HG03439 (cell line): ENCODE results near the gene RELA.

Source experiments
- ATAC-seq: cut with Tn5 transposase; IDR thresholded peaks from one replicate; pipeline ENCODE4 v1.9.1; 2021; ENCODE audit warnings: mild to moderate bottlenecking, moderate library complexity; ENCODE audit not compliant: unreplicated experiment

The RELA gene

DNA sequence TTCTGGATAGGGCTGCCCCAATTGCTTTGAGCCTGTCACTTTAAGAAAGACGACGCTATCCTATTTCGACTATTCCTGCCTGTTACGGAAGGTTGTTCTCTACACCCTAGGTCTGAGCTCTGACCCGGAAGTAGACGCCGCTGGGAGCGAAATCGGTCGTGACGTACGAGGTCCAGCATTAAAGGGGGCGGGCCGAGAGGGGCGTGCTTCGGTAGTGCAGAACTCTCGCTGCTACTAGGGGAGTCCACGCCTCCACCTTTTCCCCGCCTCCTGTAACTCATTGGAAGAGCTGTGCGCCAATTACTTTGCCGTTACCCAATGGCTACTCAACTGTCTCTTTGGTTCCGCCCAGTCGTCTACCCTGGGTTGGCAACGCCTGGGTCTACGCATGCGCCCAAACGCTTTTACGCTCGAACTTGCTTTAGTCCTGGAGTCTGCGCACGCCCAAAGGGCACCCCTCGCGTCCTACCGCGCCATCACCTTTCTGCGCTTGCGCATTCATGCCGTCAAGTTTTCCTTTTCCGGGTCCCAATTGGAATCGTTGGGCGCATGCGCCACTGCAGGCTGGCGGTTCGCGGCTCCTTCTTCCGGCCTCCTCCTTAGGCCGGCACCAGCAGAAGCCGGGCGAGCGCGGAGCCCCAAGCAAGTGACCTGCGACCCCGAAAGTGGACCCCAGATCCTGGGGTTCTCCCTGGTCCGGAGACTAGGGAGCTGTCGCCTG is 47.3 kb downstream of the RELA start, which contains the start of gene PCNX3:
Gene PCNX3, plus strand, starts transcription at position 548 of the 721 bp plus-strand sequence. CDS start 536 bp downstream, outside the sequence.
- peak; percentile 74 for ATAC-seq

DNA sequence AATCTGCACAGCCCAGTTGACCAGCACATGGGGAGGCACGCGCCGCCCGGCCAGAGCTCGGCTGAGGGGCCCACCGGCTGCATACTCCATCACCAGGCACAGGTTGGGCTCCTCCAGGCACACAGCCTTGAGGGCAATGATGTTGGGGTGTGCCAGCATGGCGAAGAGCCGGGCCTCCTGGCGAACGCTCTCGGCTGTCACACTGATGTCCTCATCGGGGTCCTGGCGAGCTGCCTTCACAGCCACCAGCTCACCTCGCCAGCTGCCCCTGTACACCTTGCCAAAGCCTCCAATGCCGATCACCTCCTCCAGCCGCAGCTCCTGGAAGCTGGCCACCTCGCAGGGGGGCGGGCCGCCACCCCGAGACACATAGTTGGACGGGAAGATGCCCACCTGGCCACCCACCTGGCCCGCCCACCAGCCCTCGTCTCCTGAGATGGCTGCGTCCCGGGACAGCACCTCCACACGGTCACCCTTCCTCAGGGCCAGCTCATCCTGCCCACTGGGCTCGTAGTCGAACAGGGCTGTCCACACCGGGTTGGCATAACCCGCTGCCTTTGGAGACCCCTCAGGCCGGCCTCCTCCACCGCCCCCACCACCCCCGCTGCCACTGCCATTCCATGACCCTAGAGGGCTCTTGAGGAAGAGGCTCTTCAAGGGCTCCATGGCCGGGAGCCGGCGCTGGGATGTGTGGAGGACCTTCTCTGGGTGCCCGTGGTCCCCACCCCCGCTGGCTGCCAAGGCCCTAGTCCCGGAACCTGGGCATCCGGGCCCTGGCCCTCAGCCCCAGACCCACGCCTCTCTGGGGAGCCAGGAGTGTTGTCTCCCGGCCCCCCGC is 49.4 kb downstream of the RELA start:
- ATAC-seq: no peak

DNA sequence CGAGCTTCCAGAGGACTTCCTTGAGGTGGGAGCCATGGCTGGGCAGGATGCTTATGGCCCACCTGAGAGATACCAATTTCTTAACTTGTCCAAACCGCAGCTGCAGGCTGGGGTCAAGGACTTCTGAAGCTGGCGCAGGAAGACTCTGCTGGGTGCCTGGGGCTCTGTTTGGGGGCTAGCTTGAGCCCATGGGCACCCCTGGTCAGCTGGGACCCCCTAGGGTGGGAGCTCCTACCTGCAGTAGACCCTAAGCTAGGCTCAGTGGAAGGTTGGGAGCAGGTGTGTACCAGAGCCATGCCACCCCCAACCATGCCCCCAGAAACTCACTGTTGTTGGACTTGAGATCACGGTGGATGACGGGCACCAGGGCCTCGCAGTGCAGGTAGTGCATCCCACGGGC is 50.0 kb downstream of the RELA start:
- ATAC-seq: no peak

DNA sequence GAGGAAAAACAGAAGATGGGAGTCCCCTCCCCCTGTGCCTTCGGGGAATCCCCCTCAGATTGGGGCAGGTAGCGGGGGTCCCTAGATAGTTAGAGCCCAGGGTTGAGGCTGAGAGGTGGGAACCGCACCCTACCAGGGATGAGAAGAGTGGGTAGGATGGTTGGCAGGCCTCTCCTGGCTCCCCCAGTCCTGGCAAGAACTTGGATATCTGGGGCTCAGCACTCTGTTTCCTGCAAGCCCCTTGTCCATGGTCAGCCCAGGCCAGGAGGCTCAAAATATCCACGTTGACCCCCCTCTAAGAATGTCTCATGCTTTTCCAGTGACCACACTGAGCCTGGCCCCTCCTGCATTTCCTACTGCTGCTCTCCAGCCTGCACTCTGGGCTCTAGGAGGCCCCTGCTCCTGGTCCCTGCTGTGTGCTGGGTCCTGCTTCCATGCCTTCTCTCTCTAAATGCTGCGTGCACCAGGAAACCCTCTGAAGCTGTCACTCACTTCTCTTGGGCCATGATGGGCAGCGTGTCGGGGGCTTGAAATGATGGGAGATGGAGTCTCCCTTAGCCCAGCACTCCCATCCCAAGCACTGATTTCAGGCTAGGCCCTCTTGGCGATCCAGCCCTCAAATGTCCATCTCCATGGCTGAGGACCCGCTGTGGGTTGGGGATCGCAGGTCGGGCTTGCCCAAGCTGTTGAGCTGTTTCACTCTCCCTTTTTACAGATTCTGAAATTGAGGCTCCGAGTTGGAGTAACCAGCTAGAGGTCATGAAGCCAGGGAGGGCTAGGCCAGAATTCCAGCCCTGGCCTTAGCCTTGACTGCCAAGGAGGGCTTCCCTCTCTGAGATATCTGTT is 50.7 kb downstream of the RELA start:
- ATAC-seq: no peak

DNA sequence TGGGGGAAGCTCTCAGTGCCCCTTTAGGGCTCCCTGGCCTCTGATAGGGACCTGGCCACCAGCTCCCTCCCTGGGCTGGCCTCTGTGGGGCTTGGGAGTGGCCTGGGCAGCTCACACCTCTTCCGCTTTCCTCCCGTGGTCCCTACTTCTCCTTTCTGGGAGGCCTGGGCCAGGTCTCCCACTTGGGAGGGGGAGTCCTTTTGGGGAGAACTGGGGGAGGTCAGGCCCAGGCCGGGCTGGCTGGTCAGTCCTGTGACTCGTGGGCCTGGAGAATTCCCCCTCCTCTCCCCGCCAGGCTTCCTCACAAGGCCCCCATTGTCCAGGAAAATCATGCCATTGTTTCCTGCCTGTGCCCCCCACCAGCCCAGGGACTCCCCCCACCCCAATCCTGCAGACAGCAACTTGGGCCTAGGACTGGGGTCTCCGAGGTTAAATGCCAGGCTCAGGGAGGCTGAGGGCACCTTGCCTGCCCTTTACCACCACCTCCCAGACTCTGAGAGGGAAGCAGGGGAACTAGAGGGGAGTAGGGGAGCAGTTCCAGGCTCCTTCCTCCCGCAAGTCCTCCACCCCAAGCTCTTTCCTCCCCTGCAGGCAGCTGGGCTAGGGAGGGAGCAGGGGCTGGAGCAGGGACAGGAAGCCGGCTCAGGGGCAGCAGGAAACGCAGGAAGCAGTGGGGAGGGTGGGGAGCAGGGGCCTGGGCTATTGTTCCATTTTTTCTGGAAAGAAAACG is 51.5 kb downstream of the RELA start:
- no peak for ATAC-seq

DNA sequence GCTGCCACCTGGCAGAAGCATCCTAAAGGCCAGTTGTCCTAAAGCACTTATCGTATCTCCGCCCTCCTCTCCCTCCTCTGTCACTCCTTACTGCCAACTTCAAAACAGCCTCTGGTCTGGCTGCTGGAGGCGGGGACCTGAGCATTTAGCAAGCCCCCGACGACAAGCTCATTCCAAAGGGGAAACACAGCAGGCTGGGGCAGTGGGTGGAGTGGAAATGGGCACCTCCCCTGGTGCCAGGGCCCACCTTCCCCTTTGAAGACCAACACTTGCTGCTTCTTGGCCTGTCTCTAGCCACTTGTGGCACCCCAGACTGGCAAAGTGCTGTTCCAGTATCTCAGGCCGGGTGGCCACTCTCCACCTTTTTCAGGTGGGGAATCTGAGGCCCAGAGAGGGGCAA is 52.3 kb downstream of the RELA start:
- no peak for ATAC-seq

DNA sequence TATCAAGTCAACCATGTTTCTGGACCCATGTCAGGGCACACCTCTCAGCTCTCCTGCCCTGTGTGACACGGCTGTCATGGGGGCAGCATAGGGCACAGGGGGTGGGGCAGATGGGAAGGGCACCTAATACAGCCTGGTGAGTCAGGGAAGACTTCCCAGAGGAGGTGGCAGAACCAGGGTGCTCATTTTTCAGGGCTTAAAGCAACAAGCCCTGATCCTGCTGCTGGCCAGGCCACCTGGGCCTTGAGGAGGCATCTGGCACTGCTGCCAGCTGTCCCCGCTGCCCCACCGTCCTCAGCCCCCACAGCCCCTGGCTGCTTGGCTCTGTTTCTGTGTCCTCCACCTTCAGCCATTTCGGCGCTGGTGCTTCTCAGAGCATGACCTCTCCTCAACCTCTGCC is 53.1 kb downstream of the RELA start:
- ATAC-seq: no peak

DNA sequence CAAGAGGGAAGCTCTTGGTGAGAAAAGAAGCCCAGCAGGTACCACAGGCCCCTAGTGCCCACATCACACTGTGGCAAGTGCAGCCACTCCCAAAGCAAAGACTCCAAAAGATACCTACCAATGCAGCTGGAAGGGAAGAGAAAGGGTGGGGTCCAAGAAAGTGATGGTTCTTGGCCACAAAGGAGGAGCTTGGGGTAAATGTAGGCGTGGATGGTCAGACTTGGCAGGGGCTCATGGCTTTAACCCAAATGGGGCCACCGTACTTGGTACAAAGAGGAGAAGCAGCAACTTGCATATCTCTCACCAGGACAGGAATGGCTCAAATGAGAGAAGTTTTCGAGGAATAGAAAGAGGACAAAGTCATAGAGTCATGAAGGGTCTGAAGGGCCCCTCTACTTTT is 53.5 kb downstream of the RELA start:
- ATAC-seq: no peak

DNA sequence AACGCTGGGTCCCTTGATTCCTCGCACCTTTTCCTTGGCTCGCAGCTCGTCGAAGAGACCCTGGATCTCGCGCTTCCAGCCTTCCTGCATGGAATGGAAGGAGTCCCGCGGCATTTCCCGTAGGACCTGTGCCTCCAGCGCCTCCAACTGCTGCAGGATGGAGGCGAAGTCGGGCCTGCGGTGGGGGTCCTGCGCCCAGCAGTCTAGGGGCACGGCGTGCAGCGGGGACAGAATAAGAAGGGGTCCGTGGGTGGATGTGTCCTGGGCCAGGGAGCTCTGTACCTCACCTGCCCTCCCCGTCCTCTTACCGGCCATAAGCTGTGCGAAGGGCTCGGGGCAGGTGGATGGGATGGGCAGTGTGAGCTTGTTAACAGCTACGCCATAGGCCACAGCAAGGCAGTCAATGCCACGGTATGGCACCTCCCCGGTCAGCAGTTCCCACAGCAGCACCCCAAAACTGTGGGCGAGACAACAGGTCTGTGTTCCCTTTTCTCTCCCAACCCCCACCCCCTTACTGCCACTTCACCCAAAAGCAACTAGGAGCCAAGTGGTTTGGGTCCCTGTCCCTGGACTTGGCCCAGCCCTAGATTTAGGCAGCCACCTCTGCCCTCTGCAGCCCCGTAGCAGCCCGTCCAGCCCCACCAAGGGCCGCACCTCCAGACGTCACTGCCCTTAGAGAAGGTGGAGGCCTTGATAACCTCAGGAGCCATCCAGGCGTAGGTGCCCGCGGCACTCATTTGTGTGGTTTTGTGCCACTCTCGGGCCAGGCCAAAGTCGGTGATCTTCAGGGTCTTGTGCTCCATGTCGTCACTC is 54.9 kb downstream of the RELA start:
- ATAC-seq: no peak

DNA sequence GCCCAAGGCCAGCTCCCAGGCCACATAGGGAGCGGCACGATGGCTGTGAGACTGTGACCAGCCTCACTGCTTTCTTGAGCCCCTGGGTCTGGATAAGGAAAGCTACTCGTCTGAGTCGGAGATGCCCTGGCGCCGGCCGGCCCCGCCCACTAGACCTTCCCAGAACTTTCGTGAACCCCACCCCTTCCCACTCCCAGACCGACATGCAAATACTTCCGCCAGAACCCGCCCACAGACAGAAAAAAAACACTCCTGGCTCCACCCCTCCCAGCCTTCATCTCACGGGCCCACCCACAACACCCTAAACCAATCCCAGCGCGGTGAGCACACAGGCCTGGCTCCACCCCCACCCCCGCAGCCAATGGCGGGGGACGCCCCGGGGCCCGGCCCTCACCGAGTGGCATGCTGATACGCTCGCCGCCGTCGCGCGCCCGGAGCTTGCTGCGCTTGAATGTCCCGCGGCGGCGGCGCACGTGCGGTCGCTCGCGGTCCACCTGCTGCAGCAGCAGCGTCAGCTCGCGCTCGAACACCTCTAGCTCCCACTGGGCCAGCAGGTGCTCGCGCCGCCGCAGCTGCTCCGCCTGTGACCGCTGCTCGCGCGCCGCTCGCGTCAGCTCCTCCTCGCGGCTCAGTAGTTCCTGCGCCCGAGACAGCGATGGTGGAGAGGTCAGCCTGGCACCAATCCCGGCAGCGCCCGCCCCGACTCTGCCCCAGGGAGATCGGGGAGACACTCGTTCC is 55.7 kb downstream of the RELA start:
- no peak for ATAC-seq

DNA sequence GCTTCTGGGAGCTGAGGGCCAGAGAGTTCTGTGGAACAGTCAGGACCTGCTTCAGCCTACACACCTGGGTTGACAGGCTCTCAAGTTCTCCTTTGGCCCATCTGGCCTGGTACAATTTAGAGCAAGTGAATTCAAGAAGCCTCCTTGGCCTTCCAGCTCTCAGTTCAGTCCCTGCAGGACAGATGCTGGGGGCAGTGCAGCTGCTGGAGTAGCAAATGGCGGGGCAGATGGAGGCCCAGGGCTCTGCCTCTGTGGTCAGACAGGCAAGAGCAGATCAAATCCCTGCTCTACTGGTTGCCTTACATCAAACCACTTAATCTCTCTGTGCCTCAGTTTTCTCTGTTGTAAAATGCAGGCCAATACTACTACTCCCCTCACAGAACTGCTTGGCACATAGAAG is 58.5 kb downstream of the RELA start:
- ATAC-seq: no peak
